Amniotic epithelial cell (primary cell): ENCODE data around the gene NEFH.
"Not testable (repeated sequence)": the region's sequence is repeated elsewhere in the genome, so short reads cannot be mapped to it uniquely, and the experiment has no call there.

Experiments used
- DNase-seq: peaks from one replicate; pipeline ENCODE4 v3.0.0-alpha.2; 2010; ENCODE audit warnings: low read depth

The NEFH gene

DNA sequence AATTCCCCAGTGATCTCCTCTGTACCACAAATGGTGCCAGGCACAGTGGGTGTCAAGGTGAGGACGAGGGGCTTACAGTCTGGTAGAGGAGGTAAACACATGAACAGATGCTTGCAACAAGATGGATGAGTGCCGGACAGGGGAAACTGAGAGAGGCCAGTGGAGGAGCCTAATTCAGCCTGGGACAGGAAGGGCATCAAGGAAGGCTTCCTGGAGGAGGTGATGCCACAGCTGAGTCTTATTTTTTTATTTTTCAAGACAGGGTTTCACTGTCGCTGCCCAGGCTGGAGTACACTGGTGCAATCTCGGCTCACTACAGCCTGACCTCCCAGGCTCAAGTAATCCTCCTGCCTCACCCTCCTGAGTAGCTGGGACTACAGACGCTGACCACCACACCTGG, 18.8 kb upstream of the NEFH start:
- no peak for DNase-seq

DNA sequence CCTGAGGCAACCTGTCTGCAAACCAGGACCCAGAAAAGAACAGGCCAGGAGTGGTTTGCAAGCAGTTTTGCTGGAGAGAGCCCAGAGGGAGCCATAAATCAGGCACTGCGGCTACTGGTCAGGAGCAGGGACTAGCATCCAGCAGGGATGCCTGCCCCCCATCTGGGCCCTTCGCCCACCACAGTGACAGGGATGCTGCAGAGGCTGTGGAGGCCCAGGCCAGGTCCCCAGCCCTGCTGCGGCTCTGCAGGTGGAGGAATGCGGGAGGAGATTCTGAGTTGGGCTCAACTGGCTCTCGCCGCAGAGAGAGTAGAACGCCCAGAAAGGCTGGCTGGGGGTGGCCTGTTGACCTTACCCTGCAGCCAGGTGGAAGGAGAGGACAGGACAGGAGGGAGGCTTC, 16.4 kb upstream of the NEFH start:
- DNase-seq = no peak

DNA sequence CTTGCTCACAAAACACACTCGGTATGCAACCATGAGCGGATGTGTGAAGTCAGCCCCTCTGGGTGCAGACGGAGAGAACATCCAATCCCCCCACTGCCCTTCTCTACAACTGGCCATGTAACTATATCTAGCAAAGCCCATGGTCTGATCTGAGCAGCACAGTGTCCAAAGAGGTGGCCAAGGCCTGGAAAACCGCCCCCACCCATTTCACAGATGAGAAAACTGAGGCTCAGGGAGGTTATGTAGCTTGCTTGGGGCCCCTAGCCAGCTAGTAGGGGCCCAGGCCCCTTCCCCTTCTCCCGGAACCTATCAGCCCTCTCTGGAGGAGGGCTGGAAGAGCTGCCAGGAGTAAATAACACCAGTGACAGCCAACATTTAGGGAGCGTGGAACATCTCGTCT, 15.4 kb upstream of the NEFH start:
- no peak for DNase-seq

DNA sequence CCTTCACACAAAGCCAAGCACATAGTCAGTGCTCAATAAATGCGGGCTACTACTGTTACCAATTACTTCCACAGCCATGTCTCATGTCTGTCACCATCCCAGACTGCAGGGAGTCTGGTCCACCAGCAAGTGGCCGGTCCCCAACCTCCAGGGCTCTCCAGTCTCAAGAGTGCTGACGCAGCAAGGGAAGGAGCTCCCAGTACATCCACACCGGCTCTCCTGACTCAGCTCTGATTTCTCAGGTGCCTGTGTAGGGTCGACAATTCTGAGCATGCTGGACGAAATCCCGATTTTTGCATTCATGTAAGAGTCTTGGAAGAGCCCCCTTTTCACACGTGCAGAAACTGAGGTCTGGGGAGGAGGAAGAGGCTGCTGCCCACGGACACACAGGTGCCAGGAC, 10.3 kb upstream of the NEFH start:
- no peak for DNase-seq

DNA sequence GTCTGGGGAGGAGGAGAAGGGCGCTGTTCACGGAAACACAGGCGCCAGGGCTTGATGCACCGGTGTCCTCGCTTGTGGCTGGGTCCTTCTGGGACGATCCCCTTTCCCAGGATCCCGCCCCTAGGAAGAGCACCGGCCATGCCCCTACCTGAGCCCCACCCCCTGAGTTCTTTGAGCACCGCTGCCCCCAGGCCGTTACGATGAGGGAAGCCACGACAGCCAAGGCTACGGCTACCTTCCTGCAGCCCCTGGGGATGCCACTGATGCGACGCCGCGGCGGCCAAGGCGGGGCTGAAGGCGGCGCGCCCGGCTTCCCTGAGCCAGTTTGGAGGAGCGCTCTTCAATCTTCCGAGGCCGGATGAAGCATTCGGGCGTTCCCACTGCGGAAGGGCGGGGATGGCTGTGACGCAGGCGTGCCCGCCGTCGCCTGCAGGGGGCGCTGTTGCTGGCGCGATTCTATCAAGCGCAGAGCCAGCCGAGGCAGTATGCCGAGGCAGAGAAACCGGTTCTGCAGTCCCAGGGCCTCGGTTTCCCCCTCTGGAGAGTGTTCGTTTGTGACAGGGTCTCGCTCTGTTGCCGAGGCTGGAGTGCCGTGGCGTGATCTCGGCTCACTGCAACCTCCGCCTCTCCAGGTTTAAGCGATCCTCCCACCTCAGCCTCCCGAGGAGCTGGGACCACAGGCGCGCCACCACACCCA, 9.7 kb upstream of the NEFH start:
- DNase-seq = peak; percentile 34

DNA sequence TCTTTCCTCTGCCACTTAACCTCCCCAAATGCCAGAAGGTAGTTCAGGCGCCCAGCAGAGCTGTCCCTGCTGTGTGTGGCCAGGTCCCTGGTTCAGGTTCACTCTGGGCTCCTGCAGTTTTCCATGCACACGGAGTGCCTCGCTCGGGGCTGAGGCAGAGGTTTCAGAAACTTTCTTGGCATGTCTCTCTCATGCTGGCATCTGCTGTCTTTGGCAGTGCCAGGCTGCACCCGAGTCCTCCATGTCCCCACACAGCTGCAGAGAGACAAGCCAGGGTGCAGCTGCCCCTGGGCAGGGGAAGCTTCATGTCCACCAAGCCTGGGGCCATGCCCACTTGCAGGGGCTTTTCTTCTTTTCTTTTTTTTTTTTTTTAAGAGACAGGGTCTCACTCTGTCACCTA, 7.0 kb upstream of the NEFH start:
- no peak for DNase-seq

DNA sequence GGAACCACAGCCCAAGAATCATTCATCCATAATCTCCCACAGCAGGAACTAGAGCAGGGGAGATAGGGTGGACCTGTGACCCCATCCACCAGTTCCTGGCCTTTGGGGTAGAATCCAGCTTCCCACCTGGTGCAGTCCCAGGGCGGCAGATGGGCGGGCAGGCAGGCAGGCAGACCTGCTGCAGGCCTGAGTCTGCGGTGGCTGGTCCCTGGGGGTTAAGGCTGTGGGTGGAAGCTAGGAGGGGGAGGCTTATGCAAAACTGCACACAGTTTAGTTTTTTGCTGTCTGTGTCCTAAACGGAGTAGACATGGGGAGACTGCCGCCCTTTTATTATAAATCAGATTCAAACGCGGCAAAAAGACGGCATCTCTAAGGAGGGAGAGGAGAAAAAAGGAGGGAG, 4.5 kb upstream of the NEFH start:
- no peak for DNase-seq

DNA sequence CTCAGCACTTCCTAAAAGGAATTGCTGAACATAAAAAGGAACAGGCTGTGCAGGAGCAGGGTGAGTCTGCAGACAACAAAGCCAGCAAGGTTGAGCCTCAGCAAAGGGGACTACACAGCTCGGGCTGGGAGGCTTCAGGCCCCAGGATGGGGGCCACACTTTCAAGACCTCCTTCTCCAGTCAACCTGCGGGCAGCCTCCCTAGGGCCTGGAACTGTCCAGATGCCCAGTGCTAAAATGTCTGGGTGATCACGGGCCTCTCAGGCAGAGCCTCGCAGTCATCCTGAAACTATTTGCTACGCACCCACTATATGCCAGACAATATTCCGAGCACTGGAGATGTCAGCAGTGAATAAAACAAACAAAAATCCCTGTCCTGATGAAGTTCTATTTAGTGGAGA, 3.9 kb upstream of the NEFH start:
- peak; percentile 24 for DNase-seq

DNA sequence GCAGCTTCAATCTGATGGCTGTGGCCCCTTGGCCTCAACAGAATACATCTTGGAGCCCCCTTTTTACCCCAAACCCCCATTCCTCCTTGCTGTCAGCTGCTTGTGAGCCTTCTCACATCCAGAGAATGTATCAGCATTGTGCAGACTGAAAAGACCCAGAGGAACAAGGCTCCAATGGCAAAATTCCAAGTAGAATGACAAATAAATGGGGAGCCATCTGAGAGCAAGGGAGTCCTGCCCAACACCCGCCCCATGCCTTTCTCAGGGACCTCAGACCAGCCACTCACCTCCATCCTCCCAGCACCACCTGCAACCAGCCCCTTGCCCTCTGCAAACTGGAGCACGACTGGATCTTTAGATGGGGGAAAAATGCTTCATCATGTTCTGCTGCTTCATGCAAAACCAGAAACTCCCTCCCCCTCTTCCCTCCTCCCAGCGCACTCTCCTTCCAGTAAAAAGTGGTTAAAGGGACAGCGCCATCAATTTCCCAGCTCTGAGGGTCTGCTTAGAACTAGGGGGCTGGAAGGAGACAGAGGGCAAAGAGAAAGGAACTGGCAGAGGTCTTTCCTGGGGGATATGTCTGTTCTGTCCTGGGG, 2.2 kb upstream of the NEFH start:
- no peak for DNase-seq

DNA sequence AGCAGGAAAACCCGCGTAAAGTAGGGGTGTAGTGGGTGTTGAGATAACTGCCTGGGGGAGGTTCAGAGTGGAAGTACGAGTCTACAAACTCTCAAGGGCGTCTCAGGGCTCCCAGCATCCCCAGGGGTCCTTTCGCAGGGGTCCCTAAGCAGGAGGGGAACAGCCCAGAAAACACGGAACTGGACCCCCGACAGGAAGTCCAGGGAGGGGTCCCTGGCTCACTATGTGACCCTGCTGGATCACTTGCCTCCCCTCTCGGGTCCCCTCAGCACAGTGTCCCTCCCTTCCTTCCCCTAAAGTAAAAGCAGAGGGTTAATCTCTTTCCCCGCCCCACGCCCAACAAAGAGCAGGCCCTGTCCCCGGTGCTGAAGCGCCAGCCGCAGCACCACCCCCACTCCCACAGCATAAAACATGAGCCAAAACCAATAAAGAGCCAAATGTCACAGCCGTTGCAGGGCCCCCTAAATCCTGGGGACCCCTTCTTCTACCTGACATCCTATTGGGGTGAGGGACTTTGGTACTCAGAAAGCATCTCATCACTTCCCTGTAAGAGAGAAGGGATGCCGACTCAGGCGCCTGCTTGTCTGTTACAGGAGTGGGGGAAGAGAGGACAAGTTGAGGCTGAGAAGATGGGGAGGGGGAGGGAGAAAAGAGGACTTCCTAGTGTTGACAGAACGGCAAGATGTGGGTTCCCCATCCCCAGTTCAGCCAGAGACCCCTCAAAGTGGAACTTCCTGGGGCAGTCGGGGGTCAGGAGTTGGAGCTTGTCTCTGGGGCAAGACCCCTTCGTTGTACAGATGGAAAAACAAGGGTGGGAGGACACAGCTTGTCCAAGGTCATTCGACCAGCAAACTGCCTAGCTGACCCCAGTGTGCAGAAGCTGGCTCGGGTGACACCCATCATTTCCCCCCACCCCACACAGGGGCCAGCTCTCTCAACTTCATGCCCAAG, 1.4 kb upstream of the NEFH start:
- DNase-seq = no peak

DNA sequence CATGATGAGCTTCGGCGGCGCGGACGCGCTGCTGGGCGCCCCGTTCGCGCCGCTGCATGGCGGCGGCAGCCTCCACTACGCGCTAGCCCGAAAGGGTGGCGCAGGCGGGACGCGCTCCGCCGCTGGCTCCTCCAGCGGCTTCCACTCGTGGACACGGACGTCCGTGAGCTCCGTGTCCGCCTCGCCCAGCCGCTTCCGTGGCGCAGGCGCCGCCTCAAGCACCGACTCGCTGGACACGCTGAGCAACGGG, 169 bp downstream of the NEFH start:
- DNase-seq = no peak

DNA sequence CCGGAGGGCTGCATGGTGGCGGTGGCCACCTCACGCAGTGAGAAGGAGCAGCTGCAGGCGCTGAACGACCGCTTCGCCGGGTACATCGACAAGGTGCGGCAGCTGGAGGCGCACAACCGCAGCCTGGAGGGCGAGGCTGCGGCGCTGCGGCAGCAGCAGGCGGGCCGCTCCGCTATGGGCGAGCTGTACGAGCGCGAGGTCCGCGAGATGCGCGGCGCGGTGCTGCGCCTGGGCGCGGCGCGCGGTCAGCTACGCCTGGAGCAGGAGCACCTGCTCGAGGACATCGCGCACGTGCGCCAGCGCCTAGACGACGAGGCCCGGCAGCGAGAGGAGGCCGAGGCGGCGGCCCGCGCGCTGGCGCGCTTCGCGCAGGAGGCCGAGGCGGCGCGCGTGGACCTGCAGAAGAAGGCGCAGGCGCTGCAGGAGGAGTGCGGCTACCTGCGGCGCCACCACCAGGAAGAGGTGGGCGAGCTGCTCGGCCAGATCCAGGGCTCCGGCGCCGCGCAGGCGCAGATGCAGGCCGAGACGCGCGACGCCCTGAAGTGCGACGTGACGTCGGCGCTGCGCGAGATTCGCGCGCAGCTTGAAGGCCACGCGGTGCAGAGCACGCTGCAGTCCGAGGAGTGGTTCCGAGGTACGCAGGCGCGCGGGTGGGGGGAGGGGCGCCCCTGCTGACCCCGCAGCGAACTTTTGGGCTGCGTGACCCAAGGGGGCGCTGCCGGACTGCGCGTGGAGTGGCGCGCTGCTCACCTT, 670 bp downstream of the NEFH start:
- DNase-seq = peak; percentile 87

DNA sequence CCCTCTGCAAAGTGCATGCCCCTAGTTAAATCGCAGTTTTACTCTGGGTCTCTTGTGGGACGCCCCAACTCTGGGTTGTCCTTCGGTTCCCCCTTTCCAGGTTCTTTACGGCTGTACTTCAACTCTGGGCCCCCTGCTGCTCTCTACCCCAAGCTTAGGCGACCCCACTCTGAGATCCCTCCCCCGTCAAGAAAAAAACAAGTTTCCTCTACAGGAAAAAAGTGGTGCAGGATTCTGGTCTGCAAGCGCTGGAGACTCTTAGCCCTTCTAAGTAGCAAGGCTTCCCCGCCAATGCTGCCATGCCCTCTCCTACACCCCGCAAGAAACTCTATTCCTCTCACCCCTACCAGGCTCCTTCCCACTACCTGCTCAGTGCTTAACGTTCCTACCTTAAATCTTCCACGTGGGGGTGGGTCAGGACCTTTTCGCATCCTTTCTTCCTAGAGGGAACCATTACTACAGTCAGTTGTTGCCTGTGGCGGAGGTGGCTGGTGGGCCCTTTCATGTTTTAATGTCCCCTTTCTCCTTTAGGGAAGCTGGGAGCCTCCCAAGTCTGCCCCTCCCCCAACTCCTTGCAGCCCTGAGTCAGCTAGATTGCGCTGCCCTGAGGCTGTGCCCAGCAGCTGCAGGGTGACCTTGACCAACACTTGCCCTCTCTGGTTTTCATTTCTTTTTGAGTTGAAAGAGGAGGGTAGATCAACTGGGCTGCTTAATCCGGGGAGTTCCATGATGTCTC, 1.4 kb downstream of the NEFH start:
- peak; percentile 67 for DNase-seq

DNA sequence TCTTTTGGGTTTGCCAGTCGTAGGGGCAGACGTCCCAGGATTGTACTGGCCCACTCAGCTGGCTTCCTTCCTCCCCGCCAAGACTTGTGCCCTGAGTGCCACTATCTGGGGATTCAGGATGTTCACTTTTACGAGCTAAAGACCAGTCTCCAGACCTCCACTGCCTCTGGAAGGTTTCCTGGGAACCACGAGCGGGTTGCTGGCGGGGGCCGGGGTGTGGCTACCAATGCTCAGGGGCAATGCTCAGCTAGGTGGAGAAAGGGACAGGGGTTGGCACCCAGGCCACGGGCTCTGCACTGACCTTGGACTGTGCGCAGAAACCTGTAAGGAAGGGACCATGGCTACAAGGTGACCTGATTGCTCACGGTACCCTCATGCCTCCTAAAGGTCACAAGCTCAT, 2.2 kb downstream of the NEFH start:
- no peak for DNase-seq

DNA sequence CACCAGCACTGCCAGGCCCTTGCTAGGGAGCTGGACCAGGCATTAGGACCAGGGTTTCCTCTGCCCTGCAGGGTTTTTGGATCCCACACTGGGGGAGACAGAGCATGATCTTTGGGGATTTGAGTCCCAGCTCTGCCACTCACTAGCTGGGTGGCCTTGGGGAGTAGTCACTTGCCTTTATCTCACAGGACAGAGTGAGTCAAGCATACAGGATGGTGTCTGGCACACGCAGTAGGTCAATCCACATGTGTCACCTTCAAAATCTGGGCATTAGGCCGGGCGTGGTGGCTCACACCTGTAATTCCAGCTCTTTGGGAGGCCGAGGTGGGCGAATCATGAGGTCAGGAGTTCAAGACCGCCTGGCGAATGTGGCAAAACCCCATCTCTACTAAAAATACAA, 2.7 kb downstream of the NEFH start:
- no peak for DNase-seq

DNA sequence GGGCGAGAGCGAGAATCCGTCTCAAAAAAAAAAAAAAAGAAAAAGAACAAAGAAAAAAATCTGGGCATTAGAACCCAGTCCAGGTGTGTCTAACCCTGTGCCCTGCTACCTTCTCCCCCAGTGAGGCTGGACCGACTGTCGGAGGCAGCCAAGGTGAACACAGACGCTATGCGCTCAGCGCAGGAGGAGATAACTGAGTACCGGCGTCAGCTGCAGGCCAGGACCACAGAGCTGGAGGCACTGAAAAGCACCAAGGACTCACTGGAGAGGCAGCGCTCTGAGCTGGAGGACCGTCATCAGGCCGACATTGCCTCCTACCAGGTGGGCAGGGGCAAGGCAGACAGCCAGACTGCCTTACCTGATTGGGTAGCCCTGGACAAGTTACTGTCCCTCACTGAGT, 3.2 kb downstream of the NEFH start:
- no peak for DNase-seq

DNA sequence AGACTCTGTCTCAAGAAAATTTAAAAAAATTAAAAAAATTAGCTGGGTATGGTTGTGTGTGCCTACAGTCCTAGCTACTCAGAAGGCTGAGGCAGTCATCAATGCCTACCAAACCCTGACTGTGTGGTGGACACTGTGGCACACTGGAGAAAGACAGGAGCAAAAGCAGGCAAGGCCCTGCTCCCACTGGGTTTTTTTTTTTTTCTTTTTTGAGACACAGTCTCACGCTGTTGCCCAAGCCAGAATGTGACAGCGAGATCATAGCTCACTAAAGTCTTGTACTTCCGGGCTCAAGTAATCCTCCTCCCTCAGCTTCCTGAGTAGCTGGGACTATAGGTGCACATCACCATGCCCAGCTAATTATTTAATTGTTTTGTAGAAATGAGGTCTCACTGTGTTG, 4.6 kb downstream of the NEFH start:
- no peak for DNase-seq

DNA sequence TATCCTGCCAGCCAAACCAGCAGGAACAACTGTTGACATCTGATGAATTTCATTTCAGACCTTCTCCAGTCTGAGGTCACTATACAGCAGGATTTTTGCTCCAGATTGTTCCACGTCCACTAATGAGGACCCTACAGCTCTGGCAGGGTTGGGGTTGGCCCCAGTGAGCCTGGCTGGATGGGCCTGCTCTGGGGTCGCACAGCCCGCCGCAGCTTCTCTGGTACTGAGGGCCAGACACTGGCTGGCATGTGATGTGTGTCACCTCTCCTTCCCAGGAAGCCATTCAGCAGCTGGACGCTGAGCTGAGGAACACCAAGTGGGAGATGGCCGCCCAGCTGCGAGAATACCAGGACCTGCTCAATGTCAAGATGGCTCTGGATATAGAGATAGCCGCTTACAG, 5.4 kb downstream of the NEFH start:
- no peak for DNase-seq

DNA sequence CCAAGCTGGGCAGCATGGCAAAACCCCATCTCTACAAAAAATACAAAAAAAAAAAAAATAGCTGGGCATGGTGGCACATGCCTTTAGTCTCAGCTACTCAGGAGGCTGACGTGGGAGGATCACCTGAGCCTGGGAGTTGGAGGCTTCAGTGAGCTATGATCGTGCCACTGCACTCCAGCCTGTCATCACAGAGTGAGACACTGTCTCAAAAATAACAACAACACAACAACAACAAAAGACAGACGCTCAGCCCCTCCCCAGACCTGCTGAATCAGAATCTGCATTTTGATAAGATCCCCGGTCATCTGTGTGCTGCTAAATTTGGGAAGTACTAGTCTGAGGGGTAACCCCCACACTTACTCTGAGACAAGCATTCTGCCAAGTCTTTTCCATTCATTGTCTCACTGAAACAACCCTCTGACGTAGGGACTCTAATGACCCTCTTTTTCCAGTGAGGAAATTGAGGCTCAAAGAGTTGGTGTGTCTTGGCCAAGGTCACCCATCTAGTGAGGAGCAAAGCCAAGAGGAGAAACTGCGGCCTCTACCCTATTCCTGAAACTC, 7.5 kb downstream of the NEFH start:
- DNase-seq = no peak

DNA sequence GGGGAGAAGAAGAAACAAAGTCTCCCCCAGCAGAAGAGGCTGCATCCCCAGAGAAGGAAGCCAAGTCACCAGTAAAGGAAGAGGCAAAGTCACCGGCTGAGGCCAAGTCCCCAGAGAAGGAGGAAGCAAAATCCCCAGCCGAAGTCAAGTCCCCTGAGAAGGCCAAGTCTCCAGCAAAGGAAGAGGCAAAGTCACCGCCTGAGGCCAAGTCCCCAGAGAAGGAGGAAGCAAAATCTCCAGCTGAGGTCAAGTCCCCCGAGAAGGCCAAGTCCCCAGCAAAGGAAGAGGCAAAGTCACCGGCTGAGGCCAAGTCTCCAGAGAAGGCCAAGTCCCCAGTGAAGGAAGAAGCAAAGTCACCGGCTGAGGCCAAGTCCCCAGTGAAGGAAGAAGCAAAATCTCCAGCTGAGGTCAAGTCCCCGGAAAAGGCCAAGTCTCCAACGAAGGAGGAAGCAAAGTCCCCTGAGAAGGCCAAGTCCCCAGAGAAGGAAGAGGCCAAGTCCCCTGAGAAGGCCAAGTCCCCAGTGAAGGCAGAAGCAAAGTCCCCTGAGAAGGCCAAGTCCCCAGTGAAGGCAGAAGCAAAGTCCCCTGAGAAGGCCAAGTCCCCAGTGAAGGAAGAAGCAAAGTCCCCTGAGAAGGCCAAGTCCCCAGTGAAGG, 9.2 kb downstream of the NEFH start:
- not testable (repeated sequence) for DNase-seq

DNA sequence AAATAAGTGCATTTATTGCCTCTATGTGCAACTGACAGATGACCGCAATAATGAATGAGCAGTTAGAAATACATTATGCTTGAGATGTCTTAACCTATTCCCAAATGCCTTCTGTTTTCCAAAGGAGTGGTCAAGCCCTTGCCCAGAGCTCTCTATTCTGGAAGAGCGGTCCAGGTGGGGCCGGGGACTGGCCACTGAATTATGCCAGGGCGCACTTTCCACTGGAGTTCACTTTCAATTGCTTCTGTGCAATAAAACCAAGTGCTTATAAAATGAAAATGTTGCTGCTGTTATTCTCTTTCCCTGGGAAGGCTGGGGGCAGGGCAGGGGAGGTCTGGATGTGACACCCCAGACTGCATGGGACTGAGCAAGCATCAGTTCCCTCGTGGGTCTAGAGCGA, 11.0 kb downstream of the NEFH start:
- no peak for DNase-seq
